Activated CD4-positive, CD25-positive, alpha-beta regulatory T cell treated with anti-CD3 and anti-CD28 coated beads, Interleukin-2, amount 50 U/mL, for 72 hours (primary cell): ENCODE data around the gene CARS2.
"Not testable (repeated sequence)": the region's sequence is repeated elsewhere in the genome, so short reads cannot be mapped to it uniquely, and the experiment has no call there.

Experiments
- DNase-seq: peaks from one replicate; pipeline ENCODE4 v3.0.0; 2021

The CARS2 gene

GRCh38 chr13:110635405-110636002, 70.4 kb downstream of the CARS2 start:
- DNase-seq = no peak

GRCh38 chr13:110634558-110634957, 71.4 kb downstream of the CARS2 start:
- no peak for DNase-seq

- DNase-seq = no peak
Measured at GRCh38 chr13:110633776-110634175, 72.1 kb downstream of the CARS2 start.

GRCh38 chr13:110632255-110632654, 73.7 kb downstream of the CARS2 start:
- not testable (repeated sequence) for DNase-seq

GRCh38 chr13:110630566-110631119, 75.3 kb downstream of the CARS2 start:
- DNase-seq = no peak

DNA sequence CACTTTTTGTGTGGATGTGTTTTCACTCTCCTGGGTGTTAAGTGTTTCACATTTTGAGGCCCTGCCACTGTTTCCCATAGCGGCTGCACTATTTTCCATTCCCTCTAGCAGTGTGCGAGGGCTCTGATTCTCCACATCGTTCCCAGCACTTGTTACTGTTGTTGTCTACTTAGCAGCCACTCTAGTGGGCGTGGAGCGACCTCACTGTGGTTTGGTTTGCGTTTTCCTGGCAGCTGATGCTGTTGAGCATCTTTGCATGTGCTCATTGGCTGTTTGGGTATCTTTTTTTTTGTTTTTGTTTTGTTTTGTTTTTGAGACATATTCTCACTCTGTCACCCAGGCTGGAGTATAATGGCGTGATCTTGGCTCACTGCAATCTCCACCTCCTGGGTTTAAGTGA, 76.2 kb downstream of the CARS2 start:
- DNase-seq = no peak

GRCh38 chr13:110628952-110629701, 76.8 kb downstream of the CARS2 start:
- DNase-seq = no peak

- DNase-seq = no peak
Measured at GRCh38 chr13:110628477-110628793, 77.5 kb downstream of the CARS2 start.

GRCh38 chr13:110627761-110628476, 78.0 kb downstream of the CARS2 start:
- no peak for DNase-seq

DNA sequence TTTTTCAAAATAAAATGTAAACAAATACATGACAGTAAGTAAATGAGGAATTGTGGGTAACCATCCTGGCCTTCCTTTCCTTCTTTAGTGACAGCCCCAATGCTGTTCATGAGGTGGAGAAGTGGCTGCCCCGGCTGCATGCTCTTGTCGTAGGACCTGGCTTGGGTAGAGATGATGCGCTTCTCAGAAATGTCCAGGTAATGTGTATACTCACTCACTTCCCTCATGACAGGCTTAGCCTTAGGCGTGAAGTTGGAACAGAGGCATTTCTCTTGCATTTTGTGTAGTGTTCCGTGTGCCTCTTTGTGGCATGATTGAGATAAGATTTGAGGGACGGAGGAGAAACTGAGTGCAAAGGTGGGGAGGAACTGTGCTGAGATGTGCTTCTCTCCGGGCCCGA, 78.6 kb downstream of the CARS2 start:
- DNase-seq = no peak

DNA sequence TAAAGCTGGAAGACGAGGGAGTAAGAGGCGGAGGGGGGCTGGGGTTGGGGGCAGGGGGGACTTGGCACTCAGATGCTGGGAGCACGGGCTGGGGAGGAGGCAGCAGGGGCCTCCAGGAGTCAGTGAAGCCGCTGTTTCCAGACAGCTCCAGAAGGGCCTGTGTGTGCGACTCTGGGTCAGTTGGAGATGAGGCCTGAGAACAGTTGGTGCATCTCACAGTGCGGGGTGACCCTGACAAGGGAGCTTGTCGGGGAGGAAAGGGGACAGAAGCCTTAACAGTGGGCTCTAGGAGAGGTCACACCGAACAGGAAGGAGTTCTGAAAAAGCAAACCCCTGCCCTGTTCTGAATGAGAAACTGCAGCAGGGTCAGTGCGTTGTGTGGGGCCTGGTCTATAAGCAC, 79.4 kb downstream of the CARS2 start:
- DNase-seq = no peak

DNA sequence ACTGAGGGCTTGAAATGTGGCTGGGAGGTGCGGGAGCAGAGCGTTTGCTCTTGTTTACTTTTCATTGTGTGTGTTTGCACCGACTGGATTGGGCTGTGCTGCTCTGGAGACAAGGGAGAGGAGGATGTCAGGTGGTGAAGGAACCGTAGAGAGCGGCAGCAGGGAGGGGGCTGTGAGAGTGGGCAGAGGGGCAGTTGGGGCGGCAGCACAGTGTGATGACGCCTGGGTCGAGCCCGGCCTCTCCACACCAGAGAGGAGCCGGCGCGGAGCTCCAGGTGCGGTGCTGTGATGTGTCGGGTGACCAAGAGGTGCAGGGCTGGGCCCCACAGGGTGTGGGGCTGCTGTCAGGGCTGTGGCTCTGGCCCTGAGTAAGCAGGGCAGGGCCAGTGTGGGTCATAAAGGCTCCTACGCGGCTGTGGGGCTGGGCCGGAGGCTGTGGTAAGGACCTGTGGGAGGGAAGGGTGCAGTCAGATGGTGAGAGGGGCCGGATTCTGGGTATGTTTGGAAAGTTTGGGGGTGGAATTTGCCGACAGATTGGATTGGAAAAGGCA, 80.1 kb downstream of the CARS2 start:
- DNase-seq = no peak

- DNase-seq = no peak
Measured at GRCh38 chr13:110624766-110625756, 80.9 kb downstream of the CARS2 start.

DNA sequence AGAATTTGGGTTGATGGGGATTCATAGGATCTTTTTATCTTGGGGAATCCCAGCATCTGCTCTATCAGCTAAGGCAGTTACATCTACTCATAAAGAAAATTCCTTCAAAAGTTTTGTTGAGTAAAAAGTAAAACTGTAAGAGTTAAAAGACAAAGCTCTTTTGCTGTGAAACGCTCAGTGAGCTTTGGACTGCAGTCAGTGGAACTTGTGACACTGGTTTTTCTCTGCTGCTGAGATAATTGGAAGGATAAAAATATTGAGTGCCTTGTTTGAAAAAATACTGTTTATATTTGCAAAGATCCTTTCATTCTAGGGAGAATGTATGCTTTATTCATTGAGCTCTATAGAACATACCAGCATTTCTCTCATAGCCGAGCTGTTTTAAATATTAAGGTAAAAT, 85.3 kb downstream of the CARS2 start:
- DNase-seq = no peak

DNA sequence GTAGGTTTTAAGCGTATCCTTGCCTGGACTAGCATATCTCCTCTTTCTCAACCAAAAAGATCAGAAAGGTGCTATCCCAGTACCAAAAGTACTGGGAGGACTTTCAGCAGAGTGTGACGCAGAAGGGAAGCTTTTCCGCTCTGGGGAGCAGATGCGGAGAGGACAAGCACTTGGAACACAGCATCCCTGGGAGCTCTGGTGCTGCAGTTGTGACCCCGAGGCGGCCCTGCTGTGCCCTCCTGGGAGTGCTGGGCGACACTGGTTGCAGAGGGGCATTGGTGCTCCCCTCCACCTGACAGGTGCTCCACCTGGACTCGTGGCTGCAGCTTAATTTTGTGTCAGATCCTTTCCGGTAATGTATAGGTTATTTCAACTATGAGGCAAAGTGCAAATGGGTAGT, 87.1 kb downstream of the CARS2 start:
- no peak for DNase-seq

DNA sequence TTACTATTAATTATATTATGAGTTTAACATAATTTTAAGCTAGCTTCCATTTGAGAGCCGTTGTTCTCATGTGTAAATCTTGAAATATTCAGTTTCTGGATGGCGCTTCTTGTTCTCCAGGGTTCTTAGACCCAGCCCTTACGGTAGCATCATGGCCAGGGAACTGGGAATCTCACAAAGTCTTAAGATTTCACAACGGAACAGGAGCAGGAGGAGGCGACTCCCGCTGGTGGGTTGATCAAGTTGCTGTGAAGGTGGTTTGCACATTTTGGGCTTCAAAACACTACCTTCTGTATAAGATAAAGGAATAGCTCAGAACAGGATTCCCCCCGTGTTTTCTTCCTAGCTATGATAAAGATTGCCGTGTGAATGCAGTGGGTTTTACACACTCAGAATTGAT, 87.7 kb downstream of the CARS2 start:
- DNase-seq = no peak

- DNase-seq = no peak
Measured at GRCh38 chr13:110617321-110618072, 88.4 kb downstream of the CARS2 start.

- DNase-seq = peak; percentile 60
Measured at GRCh38 chr13:110616103-110617101, 89.5 kb downstream of the CARS2 start.

- DNase-seq = peak; percentile 79
Measured at GRCh38 chr13:110615322-110616102, 90.4 kb downstream of the CARS2 start, which contains the start of gene NAXD. TSS of gene NAXD (plus strand) at chr13:110615545. CDS start at chr13:110615602, 57 bp downstream.

DNA sequence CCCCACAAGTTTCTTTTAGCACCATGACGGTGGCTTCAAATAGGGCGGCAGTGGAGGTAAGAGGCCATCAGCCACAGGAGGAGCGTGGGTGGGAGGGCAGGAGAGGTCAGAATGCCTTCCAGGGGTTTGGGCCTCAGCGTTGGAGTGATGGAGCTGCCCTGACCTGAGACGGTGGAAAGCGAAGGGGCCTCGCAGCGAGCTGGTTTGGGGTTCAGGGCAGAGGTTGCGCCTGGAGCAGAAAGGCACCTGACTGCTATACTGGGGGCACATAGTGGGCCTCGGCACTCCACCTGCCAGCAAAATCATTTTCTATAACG, 91.0 kb downstream of the CARS2 start:
- DNase-seq = no peak
